ENCODE data around the gene UGGT1.

UGGT1 gene

GRCh38 chr2:128172191-128172590, 81.2 kb downstream of the UGGT1 start:
- no peak for TF ChIP-seq GATA3 (IDR thresholded peaks at IDR 0.05; ENCODE audit: low read depth, low read length)
- TF ChIP-seq GATA2 (IDR thresholded peaks at IDR 0.05; ENCODE audit: low read depth, low read length): no peak

DNA sequence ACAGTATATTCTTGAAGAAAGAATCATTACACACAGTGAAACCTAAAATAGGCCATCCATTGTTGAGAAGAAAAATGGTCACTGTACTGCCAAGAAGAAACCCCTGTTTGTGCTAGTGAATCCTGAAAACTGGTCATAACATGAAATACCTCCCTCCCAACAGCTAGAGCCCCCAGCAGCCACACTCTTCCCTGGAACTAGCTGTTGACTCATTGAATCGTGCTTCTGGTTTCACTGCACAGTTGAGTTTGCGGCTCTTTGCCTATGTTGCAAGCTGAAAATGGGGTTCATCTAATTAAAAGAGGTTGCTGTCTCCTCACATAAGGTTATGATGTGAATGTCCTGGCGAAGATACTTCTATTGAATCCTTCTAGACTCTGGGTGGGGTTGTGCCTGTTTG, 86.3 kb downstream of the UGGT1 start:
- TF ChIP-seq GATA3 (IDR thresholded peaks at IDR 0.05; ENCODE audit: low read depth, low read length) (no peak), GATA2 (IDR thresholded peaks at IDR 0.05; ENCODE audit: low read depth, low read length) (no peak)

DNA sequence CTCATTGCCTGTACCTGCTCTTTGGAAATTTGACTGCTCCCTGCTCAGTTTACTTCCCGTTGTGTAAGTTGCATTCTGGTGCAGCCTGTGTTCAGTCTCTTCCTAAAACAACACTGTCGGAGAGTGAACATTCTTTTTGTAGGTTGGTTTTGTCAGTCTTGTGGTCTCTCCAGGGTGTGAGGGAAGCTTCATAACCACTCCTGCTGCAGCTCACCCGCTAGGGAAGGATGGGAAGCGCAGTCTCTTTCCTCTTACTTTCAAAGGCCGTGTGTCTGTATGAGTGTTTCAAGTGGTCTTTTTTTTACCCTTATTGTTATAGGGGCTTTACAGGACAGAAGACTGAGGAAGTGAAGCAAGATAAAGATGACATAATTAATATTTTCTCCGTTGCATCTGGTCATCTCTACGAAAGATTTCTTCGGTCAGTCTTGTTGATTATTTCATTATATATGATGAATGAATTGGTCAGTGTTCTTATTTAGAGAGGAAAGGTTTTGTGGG, 87.2 kb downstream of the UGGT1 start:
- TF ChIP-seq GATA3 (IDR thresholded peaks at IDR 0.05; ENCODE audit: low read depth, low read length): no peak
- TF ChIP-seq GATA2 (IDR thresholded peaks at IDR 0.05; ENCODE audit: low read depth, low read length): no peak

DNA sequence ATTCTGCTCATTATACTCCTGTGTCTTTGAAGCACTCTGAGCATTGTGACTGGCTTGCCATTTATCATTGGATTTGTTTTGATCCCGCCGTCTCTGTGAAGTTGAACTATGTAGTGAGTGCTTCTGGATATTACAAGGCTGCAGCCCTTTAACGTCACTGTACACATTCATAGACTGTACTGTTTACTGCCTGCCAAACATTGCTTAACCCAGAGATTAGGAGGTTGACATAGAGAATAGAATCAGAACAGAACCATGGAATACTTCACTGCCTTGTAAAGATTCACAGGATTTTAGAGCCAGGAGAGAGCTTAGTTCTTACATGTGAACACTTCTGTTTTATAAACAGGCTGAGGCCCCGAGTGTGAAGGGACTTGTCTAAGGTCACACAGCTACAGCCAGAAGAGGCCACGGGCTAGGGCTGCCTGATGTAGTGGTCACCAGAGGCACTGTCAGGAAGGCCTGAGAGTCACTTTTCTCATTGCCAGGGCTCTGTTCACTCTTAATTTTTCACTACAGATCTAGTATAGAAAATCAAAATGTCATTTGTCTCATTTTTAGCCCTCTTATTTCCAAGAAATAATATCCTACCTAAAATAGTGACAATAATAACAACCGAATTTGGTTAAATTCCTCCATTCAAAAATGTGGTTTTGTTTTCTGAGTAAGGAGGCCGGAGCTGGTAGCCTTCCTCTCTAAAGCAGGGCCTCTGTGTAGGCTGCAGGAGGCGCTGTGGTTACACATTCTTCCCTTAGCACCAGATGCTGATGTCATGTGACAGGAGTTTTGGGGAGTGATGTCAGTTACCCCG, 87.9 kb downstream of the UGGT1 start:
- TF ChIP-seq GATA3 (IDR thresholded peaks at IDR 0.05; ENCODE audit: low read depth, low read length): no peak
- no peak for TF ChIP-seq GATA2 (IDR thresholded peaks at IDR 0.05; ENCODE audit: low read depth, low read length)

GRCh38 chr2:128179461-128179755, 88.4 kb downstream of the UGGT1 start:
- TF ChIP-seq GATA3 (IDR thresholded peaks at IDR 0.05; ENCODE audit: low read depth, low read length) (no peak), GATA2 (IDR thresholded peaks at IDR 0.05; ENCODE audit: low read depth, low read length) (no peak)

DNA sequence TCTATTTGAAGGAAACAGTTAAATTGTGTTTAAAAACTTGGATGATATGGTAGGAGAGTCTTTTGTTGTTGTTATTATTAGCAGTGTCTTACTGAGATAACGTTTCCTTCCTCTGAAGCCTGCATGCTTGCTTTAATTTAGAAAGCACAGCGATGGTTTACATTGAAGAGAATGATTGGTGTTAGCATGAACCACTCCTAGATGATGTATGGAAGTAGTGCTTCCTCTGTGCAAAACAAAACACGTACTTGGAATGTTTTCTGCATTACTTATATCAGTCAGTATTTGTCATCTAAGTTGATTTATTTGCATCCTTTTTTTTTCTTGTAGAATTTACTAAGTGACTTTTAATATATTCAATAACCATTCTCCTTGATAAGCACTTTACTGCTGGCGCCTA, 89.0 kb downstream of the UGGT1 start:
- TF ChIP-seq GATA3 (IDR thresholded peaks at IDR 0.05; ENCODE audit: low read depth, low read length) (no peak), GATA2 (IDR thresholded peaks at IDR 0.05; ENCODE audit: low read depth, low read length) (no peak)

DNA sequence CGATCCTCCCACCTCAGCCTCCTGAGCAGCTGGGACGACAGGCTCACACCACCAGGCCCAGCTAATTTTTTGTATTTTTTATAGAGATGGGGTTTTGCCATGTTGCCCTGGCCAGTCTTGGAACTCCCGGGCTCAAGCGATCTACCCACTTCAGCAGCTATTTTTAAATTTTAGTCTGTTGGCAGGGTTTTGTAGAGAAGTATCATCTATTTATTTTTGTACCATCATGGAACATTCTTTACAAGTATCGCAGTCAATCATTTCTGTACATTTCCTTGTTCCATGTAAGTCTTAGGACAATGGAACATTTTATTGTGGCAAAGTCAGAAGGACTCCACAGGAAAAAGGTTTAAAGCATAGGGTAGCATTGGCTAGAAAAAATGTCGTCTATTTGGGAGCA, 94.6 kb downstream of the UGGT1 start:
- TF ChIP-seq GATA2 (IDR thresholded peaks at IDR 0.05; ENCODE audit: low read depth, low read length): no peak
- no peak for TF ChIP-seq GATA3 (IDR thresholded peaks at IDR 0.05; ENCODE audit: low read depth, low read length)

DNA sequence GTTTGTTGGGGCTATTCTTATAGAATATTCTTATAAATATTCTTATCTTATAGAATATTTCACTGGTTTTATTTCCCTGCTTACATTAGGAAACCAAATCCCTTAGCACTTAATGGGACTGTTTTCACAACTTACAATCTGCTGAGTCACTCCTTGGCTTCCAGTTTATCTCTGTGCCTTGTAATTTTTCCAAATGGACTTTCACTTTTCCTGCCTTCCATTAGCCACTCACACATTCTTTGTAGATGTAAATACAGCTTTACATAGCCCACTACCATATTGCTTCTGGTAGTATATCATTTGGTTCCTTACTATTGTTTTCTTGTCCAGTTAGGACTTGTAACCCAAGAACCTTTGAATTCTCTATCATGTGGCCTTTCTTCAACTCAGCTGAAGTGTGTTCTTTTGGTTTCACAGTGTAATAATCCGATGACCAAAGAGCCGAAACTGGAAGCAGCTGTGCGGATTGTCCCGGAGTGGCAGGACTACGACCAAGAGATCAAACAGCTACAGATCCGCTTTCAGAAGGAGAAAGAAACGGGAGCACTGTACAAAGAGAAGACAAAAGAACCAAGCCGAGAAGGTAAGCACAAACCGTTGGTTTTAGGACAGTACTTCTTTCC, 96.1 kb downstream of the UGGT1 start:
- TF ChIP-seq GATA3 (IDR thresholded peaks at IDR 0.05; ENCODE audit: low read depth, low read length): no peak
- TF ChIP-seq GATA2 (IDR thresholded peaks at IDR 0.05; ENCODE audit: low read depth, low read length): no peak

DNA sequence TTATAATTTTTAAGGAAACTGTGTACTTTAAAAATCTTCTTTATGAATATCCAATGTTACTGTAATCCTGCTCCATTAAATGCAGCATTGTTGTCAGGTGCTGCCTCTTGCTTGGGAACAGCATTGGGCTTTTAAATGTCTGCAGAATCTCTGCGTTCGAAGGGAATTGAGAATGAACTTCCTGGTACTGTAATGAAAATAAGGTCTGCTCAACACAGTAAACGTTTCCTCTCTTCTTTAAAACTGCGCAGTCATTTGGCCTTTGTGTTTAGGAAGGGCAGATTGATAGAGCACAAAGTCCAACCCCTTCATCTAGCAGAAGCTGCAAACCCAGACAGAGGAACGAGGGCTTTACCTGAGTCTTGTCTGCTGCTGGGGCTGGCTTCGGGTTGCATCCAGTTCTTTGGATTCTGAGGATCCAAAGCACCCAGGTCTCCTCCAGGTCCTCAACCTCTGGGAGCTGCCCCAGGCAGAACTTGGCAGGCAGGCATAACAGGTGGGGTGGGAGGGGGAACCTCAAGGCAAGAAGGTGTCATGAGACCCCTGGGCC, 104.5 kb downstream of the UGGT1 start:
- TF ChIP-seq GATA3 (IDR thresholded peaks at IDR 0.05; ENCODE audit: low read depth, low read length) (no peak), GATA2 (IDR thresholded peaks at IDR 0.05; ENCODE audit: low read depth, low read length) (no peak)

DNA sequence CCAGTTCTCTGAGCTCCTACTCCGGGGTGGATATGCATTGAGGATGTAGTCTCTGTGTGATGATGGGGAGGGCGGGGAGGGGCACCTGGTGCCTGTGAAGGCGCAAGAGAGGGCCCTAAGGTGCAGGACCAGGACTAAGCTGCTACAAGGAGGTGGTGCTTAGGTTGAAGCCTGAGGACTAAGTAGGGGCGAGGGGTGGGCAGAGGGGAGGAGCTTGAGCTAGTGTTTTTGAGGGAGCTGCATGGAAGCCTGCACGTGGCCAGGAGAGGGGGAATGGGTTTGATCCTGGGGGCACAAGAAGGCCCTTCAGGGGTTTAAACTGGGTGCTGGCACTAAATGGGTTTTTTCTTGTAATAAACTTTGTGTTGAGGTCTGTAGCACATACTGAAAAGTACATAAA, 105.0 kb downstream of the UGGT1 start:
- no peak for TF ChIP-seq GATA2 (IDR thresholded peaks at IDR 0.05; ENCODE audit: low read depth, low read length)
- no peak for TF ChIP-seq GATA3 (IDR thresholded peaks at IDR 0.05; ENCODE audit: low read depth, low read length)

GRCh38 chr2:128196471-128196931, 105.5 kb downstream of the UGGT1 start:
- no peak for TF ChIP-seq GATA2 (IDR thresholded peaks at IDR 0.05; ENCODE audit: low read depth, low read length)
- no peak for TF ChIP-seq GATA3 (IDR thresholded peaks at IDR 0.05; ENCODE audit: low read depth, low read length)

DNA sequence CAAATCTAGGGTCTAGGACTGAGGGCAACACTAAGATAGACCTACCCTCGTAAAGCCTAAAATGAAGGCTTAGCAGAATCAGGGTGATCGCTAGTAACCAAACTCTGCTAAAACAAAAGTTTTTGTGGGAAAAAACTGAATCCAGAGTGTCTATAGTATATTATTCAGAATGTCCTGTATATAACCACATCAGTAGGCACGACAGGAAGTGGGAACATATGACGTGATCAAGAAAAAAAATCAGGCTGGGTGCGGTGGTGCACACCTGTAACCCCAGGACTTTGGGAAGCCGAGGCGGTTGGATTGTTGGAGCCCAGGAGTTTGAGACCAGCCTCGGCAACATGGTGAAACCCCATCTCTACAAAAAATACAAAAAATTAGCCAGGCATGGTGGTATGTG, 106.1 kb downstream of the UGGT1 start:
- TF ChIP-seq GATA3 (IDR thresholded peaks at IDR 0.05; ENCODE audit: low read depth, low read length) (no peak), GATA2 (IDR thresholded peaks at IDR 0.05; ENCODE audit: low read depth, low read length) (no peak)

DNA sequence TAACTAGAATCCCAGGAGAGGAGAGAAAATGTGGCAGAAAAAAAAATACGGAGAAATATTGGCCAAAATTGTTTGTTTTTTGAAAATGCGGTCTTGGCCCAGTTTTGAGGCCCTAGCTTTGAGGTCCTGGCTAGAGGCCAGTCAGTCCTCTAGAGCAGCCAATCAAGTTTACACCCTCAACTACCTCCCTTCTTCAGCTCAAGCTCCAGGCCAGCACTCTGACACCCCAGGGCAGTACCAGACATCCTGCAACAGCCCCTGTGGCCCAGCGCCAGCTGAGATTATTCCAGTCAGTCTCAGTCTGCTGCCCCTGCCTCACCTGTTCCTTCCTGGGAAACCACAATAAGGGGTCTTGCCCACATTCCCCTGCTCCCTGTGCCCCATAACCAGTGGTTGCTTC, 107.7 kb downstream of the UGGT1 start:
- TF ChIP-seq GATA3 (IDR thresholded peaks at IDR 0.05; ENCODE audit: low read depth, low read length) (no peak), GATA2 (IDR thresholded peaks at IDR 0.05; ENCODE audit: low read depth, low read length) (no peak)

DNA sequence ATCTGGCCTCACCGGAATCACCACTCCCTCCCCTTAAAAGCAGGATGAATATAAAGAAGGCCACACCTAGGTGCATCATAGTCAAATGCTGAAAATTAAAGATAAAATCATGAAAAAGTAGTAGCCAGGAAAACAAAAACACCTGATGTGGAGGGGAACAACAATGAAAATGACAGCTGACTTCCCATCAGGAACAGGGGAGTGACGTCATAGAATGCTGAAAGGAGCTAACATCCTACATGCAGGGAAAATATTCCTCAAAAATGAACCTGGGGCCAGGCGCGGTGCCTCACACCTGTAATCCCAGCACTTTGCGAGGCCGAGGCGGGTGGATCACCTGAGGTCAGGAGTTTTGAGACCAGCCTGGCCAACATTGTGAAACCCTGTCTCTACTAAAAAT, 108.1 kb downstream of the UGGT1 start:
- TF ChIP-seq GATA2 (IDR thresholded peaks at IDR 0.05; ENCODE audit: low read depth, low read length) (no peak), GATA3 (IDR thresholded peaks at IDR 0.05; ENCODE audit: low read depth, low read length) (no peak)

DNA sequence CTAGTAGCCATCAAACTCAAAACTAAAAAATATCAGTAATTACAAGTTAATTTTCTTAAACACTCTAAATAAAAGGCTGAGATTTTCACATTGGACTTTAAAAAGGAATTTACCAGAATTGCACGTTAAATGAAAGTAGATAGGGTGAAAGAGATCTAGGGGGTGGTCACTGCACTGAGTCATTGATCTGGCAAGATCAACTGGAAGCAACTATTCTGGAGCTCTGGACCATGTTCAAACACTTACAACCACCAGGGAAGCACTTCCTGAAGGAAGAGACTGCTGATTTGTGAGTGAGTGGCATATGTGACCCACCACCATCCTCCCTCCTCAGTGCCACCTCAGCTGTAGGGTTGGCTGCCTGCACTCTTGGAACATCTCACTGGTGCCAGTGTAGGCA, 111.8 kb downstream of the UGGT1 start:
- TF ChIP-seq GATA2 (IDR thresholded peaks at IDR 0.05; ENCODE audit: low read depth, low read length) (no peak), GATA3 (IDR thresholded peaks at IDR 0.05; ENCODE audit: low read depth, low read length) (no peak)

Data from SH-SY5Y (cell line).